Stimulated activated naive B cell treated with anti-CD40 and anti-IgM and Interleukin-4, amounts not matched to agents 10 μg/mL and 1 μg/mL and 100 μg/mL, for 72 hours (primary cell): Measurements from ENCODE around the gene ULK3.

Experiments used
- ATAC-seq, 2 donors: fragments of 150-1000 bp; cut with Tn5 transposase; replicated peaks; 2 replicates each; pipeline ENCODE4 v1.10.0; 2021; ENCODE audit warnings: moderate library complexity in 1 of 2
- DNase-seq: peaks from one replicate; pipeline ENCODE4 v3.0.0; 2021
- H3K27ac Mint-ChIP-seq: one replicate; pipeline ENCODE4 v1.8.0; 2022; ENCODE audit warnings: mild to moderate bottlenecking, mixed read lengths
- H3K27me3 Mint-ChIP-seq, 2 donors: one replicate each; pipeline ENCODE4 v1.8.0; 2022; ENCODE audit warnings: mixed read lengths in 2 of 2
- H3K36me3 Mint-ChIP-seq, 2 donors: one replicate each; pipeline ENCODE4 v1.8.0; 2022; ENCODE audit warnings: mixed read lengths in 2 of 2, mild to moderate bottlenecking in 1 of 2
- H3K4me1 Mint-ChIP-seq, 2 donors: one replicate each; pipeline ENCODE4 v1.8.0; 2022; ENCODE audit warnings: mixed read lengths in 2 of 2, mild to moderate bottlenecking in 1 of 2
- H3K4me3 Mint-ChIP-seq, 2 donors: one replicate each; pipeline ENCODE4 v1.8.0; 2022; ENCODE audit warnings: mild to moderate bottlenecking in 2 of 2, mixed read lengths in 2 of 2, moderate library complexity in 1 of 2
- H3K9me3 Mint-ChIP-seq, 2 donors: one replicate each; pipeline ENCODE4 v1.8.0; 2022; ENCODE audit warnings: mixed read lengths in 2 of 2, mild to moderate bottlenecking in 1 of 2

ULK3 gene

DNA sequence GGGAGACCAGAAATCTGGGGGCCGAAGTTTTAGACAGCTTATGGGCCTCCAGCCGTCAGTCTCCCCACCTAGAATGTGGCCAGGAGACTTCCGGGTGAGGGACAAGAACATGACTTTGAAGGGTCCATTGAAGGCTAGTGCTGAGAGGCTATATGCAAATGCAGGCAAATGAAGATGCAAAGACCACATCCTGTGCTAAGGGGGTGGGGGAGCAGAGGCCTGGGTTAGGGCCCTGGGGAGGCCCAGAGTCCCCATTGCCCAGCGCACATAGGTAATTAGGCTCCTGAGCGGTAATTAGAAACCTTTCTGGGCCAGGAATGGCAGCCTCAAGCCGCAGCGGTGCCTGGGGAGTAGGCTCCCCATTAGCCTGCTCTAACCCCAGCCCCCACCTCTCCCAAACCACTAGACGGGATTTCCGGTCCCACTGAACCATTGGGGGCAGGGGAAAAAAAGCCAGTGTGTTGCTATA lies 54.2 kb downstream of the ULK3 start:
- no peaks in the 10 kb centered on the region for H3K9me3 Mint-ChIP-seq
- peaks cover 75 to 100% of the 10 kb centered on the region in 2 donors for H3K4me1 Mint-ChIP-seq
- peak; percentile 52 to 59 for ATAC-seq
- H3K27me3 Mint-ChIP-seq, result no peaks in the 10 kb centered on the region
- H3K4me3 Mint-ChIP-seq, result peak overlapping the region; percentile 98
- peak overlapping the region; percentile 99 for H3K27ac Mint-ChIP-seq
- H3K36me3 Mint-ChIP-seq, result peaks cover 53 to 72% of the 10 kb centered on the region in 2 donors
- DNase-seq, result peak; percentile 76

DNA sequence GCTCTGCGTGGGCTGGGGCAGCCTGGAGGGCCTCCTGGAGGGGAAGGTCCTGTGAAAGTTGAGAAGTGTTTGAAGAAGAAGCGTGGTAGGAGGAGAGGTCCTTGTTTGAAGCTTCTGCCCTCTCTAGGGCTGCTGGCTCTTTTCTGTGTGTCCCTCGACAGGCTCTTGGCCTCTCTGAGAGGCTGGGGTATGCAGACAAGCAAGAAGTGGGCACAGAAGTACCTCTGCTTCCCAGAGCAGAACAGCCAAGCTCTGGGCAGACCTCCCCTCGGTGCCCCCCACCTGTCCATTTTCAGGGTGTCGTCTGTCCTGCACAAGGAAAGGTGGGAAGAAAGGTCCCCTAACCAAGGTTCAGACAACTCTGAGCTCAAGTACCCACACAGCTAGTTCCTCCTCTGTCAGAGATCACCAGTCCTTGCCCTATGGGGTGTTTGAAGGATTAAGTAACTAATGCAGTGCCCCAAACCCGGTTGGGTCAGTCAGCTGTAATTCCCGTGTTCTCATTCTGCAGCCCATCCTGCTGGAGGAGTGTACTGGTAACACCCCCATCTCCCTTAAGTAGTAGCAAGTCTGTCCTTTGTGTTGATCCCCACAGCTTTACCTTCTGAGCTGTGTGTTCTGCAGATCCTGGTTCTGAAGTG lies 54.8 kb downstream of the ULK3 start:
- Mint-ChIP-seq H3K27me3 (no peaks in the 10 kb centered on the region), H3K9me3 (no peaks in the 10 kb centered on the region), H3K4me3 (peak overlapping the region; percentile 98), H3K4me1 (peaks cover 76 to 100% of the 10 kb centered on the region in 2 donors), H3K27ac (peak overlapping the region; percentile 99), H3K36me3 (peaks cover 59 to 77% of the 10 kb centered on the region in 2 donors)
- peak; percentile 3 for ATAC-seq
- no peak for DNase-seq

DNA sequence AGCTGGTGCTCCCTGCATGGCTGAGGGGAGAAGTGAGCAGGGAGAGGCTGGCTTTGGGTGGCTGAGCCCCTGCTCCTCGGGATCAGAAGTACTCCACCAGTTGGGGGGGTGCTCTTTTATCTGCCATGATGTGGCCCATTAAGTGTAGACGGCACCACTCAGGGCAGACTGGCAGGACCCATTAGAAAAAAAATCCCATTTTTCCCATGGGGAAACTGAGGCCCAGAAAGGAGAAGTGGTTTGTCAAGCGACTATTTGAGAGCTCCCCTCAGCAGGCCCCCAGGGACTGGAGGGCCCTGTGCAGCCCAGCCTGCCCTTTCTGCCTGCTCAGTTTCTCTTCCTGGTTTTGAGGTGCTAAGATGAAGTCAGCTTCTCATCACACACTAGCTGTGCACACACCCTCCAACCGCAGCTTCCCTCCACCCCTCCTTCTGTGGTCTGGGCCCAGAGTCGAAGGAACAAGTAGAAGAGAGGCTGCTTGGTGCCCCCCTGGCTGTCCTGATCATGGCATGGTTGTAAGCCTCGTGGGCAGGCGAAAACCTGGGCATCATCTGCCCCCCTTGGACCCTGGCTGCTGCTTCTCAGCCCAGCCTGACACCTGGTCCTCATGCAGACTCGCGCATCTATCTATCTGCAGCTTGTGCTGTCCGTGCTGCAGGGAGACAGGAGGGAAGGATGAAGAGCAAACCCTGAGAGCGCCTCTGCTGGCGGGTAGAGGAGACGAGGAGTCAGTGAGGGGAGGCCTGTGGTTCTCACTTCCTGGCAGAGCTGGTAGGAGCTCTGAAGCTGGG lies 55.5 kb downstream of the ULK3 start:
- peaks cover 64 to 81% of the 10 kb centered on the region in 2 donors for H3K36me3 Mint-ChIP-seq
- no peaks in the 10 kb centered on the region for H3K9me3 Mint-ChIP-seq
- H3K27ac Mint-ChIP-seq, result peak overlapping the region; percentile 99
- DNase-seq, result peak; percentile 94
- H3K4me1 Mint-ChIP-seq, result peaks cover 71 to 98% of the 10 kb centered on the region in 2 donors
- peak overlapping the region; percentile 98 for H3K4me3 Mint-ChIP-seq
- H3K27me3 Mint-ChIP-seq, result no peaks in the 10 kb centered on the region
- peak; percentile 68 to 73 for ATAC-seq

DNA sequence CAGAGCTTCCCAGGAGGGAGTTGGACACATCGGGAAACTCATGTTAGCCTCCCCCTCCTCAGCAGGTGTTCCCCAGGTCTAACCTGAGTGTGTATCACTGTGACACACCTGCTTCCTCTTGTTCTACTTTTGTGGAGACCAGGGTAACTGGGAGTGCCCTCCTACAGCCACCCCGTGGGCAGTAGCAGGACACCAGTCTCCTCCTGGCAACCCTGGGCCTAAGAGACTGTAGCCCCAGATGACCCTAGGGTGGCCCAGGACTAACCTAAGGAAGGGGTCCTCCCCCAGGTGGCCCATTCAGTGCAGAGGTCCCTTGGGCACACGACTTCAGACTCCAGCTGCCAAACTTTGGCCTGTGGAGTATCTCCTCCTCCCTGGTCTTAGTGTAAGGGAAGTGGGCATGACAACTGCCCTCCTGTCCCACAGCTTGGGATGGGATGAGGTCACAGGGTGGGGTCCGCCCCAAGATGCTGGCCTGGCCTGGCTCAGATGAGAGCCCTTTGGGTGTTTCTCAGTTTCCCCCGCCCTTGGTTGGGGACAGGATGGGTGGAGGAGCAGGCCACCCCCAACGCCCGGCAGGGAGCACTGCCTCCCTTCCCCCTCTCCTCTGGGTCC lies 56.3 kb downstream of the ULK3 start:
- no peaks in the 10 kb centered on the region for H3K27me3 Mint-ChIP-seq
- peak overlapping the region; percentile 99 for H3K27ac Mint-ChIP-seq
- no peaks in the 10 kb centered on the region for H3K9me3 Mint-ChIP-seq
- peak overlapping the region; percentile 98 for H3K4me3 Mint-ChIP-seq
- ATAC-seq (no peak), DNase-seq (no peak)
- H3K36me3 Mint-ChIP-seq, result peaks cover 59 to 74% of the 10 kb centered on the region in 2 donors
- H3K4me1 Mint-ChIP-seq, result peaks cover 65 to 90% of the 10 kb centered on the region in 2 donors
